Endodermal cell (in vitro differentiated cells): ENCODE measurements around the gene COL27A1. TPM values are rescaled to one million over a fixed set of nuclear protein-coding genes. Genes with fewer than 3 reads are reported as not detected.

Experiments used
- DNase-seq: peaks from one replicate; pipeline ENCODE4 v3.0.0-alpha.2; 2017
- H3K27ac ChIP-seq: 2 replicates; pipeline ENCODE4 v1.5.1; 2013; ENCODE audit warnings: mild to moderate bottlenecking, low read depth, low read length, moderate library complexity
- H3K27me3 ChIP-seq: 2 replicates; pipeline ENCODE4 v1.6.1; 2013; ENCODE audit warnings: mild to moderate bottlenecking, low read length, moderate library complexity; ENCODE audit not compliant: insufficient read depth, control insufficient read depth, poor library complexity, severe bottlenecking
- H3K36me3 ChIP-seq: 2 replicates; pipeline ENCODE4 v1.7.0; 2013; ENCODE audit warnings: mild to moderate bottlenecking, low read length, moderate library complexity; ENCODE audit not compliant: control insufficient read depth, insufficient read depth
- H3K4me1 ChIP-seq: one replicate; pipeline ENCODE4 v1.7.0; 2013; ENCODE audit warnings: low read length; ENCODE audit not compliant: control insufficient read depth, insufficient read depth
- H3K4me3 ChIP-seq: 2 replicates; pipeline ENCODE4 v1.5.1; 2013; ENCODE audit warnings: mild to moderate bottlenecking, low read length, moderate library complexity
- H3K9ac ChIP-seq: 2 replicates; pipeline ENCODE4 v1.6.1; 2013; ENCODE audit warnings: mild to moderate bottlenecking, low read length, moderate library complexity; ENCODE audit not compliant: poor library complexity, severe bottlenecking; ENCODE audit errors: extremely low read depth
- H3K9me3 ChIP-seq: 2 replicates; pipeline ENCODE4 v1.6.1; 2013; ENCODE audit warnings: mild to moderate bottlenecking, low read length, moderate library complexity; ENCODE audit not compliant: control insufficient read depth
- H3K27ac Mint-ChIP-seq: 2 replicates; pipeline ENCODE4 v1.8.0; 2020; ENCODE audit warnings: mixed read lengths
- H3K27me3 Mint-ChIP-seq: 2 replicates; pipeline ENCODE4 v1.8.0; 2021; ENCODE audit warnings: mild to moderate bottlenecking, mixed read lengths; ENCODE audit not compliant: insufficient read depth
- H3K36me3 Mint-ChIP-seq: 2 replicates; pipeline ENCODE4 v1.8.0; 2020; ENCODE audit warnings: low read depth, mixed read lengths
- H3K4me1 Mint-ChIP-seq: 2 replicates; pipeline ENCODE4 v1.8.0; 2020; ENCODE audit warnings: mixed read lengths
- H3K4me3 Mint-ChIP-seq: 2 replicates; pipeline ENCODE4 v1.8.0; 2020; ENCODE audit warnings: mild to moderate bottlenecking, moderate library complexity, mixed read lengths
- H3K9me3 Mint-ChIP-seq: 2 replicates; pipeline ENCODE4 v1.8.0; 2020; ENCODE audit warnings: mild to moderate bottlenecking, mixed read lengths
- WGBS, 2 experiments: methylation state at CpG; one replicate each; pipeline versions ENCODE4 v1.1.5 to v1.1.7; 2013; ENCODE audit warnings: missing lambda C conversion rate in 2 of 2, mixed read lengths in 1 of 2; ENCODE audit not compliant: insufficient coverage in 1 of 2, insufficient read length in 1 of 2; 5-methylcytosine and 5-hydroxymethylcytosine counted together
- total RNA-seq, 2 donors: library from RNA; stranded (reverse); fragmentation: NEBNext Ultra II Directional in 1 of 2; extraction: Animal tissue kit (Norgen Biotek cat#: 25700) in 1 of 2; gene quantifications; 2 replicates in 1 of 2; 3 replicates in 1 of 2; pipeline ENCODE4 v1.2.1, GENCODE V29; 2021
- TF ChIP-seq, protein P1 (sequence below): fragments of 200-600 bp; sonication (generic); conservative IDR thresholded peaks from 2 replicates; pipeline ENCODE4 v1.5.0; 2021; ENCODE audit warnings: antibody characterized with exemption, mild to moderate bottlenecking

The COL27A1 gene
- total RNA-seq, 2 donors from 2014 or later = 43.8 to 69.5 TPM

- H3K9me3 ChIP-seq = no peaks in the 10 kb centered on the region
- TF ChIP-seq, protein P1, sequence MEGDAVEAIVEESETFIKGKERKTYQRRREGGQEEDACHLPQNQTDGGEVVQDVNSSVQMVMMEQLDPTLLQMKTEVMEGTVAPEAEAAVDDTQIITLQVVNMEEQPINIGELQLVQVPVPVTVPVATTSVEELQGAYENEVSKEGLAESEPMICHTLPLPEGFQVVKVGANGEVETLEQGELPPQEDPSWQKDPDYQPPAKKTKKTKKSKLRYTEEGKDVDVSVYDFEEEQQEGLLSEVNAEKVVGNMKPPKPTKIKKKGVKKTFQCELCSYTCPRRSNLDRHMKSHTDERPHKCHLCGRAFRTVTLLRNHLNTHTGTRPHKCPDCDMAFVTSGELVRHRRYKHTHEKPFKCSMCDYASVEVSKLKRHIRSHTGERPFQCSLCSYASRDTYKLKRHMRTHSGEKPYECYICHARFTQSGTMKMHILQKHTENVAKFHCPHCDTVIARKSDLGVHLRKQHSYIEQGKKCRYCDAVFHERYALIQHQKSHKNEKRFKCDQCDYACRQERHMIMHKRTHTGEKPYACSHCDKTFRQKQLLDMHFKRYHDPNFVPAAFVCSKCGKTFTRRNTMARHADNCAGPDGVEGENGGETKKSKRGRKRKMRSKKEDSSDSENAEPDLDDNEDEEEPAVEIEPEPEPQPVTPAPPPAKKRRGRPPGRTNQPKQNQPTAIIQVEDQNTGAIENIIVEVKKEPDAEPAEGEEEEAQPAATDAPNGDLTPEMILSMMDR = no peak
- Mint-ChIP-seq H3K36me3 (no peaks in the 10 kb centered on the region), H3K9me3 (no peaks in the 10 kb centered on the region), H3K4me3 (no peak overlapping the region), H3K27me3 (peaks cover 30% of the 10 kb centered on the region), H3K27ac (no peak overlapping the region), H3K4me1 (no peaks in the 10 kb centered on the region)
- no peak overlapping the region for H3K9ac ChIP-seq
- H3K4me3 ChIP-seq = no peak overlapping the region
- no peaks in the 10 kb centered on the region for H3K4me1 ChIP-seq
- no peaks in the 10 kb centered on the region for H3K36me3 ChIP-seq
- DNase-seq = no peak
- H3K27ac ChIP-seq = no peak overlapping the region
- 88 to 89% methylated on average over 6 of the region's 6 CpGs for WGBS, 2 experiments
- peaks cover 13% of the 10 kb centered on the region for H3K27me3 ChIP-seq
Measured at GRCh38 chr9:114146735-114147134, 8.6 kb upstream of the COL27A1 start.

GRCh38 chr9:114149181-114149580 is 6.2 kb upstream of the COL27A1 start:
- WGBS, 2 experiments = 80 to 96% methylated on average over 1 to 5 of the region's 5 CpGs
- no peak overlapping the region for H3K4me3 ChIP-seq
- no peaks in the 10 kb centered on the region for H3K36me3 Mint-ChIP-seq
- peaks cover 43% of the 10 kb centered on the region for H3K27me3 Mint-ChIP-seq
- H3K27ac ChIP-seq = no peak overlapping the region
- H3K9me3 Mint-ChIP-seq = no peaks in the 10 kb centered on the region
- no peaks in the 10 kb centered on the region for H3K4me1 ChIP-seq
- H3K9me3 ChIP-seq = no peaks in the 10 kb centered on the region
- no peak overlapping the region for H3K27ac Mint-ChIP-seq
- H3K4me1 Mint-ChIP-seq = no peaks in the 10 kb centered on the region
- H3K9ac ChIP-seq = no peak overlapping the region
- no peak for DNase-seq
- no peak overlapping the region for H3K4me3 Mint-ChIP-seq
- TF ChIP-seq, protein P1 = no peak
- H3K36me3 ChIP-seq = no peaks in the 10 kb centered on the region
- H3K27me3 ChIP-seq = peaks cover 35% of the 10 kb centered on the region

GRCh38 chr9:114149765-114150340 is 5.5 kb upstream of the COL27A1 start:
- Mint-ChIP-seq H3K27me3 (peaks cover 50% of the 10 kb centered on the region), H3K36me3 (no peaks in the 10 kb centered on the region), H3K4me1 (peaks cover 7% of the 10 kb centered on the region), H3K9me3 (no peaks in the 10 kb centered on the region), H3K27ac (no peak overlapping the region), H3K4me3 (no peak overlapping the region)
- TF ChIP-seq, protein P1 = no peak
- Histone ChIP-seq H3K36me3 (no peaks in the 10 kb centered on the region), H3K27ac (no peak overlapping the region), H3K27me3 (peaks cover 41% of the 10 kb centered on the region), H3K9ac (no peak overlapping the region), H3K9me3 (no peaks in the 10 kb centered on the region), H3K4me3 (no peak overlapping the region), H3K4me1 (peaks cover 3% of the 10 kb centered on the region)
- DNase-seq = no peak
- 87 to 89% methylated on average over 3 to 4 of the region's 4 CpGs for WGBS, 2 experiments
